ENCODE data around the gene BLOC1S5.
A peak's percentile ranks its signal among the peaks of the same experiment; 100 is the strongest.

The BLOC1S5 gene

GRCh38 chr6:8063761-8064637 lies at the start of gene BLOC1S5:
Gene BLOC1S5, minus strand, starts transcription at chr6:8064389. Its CDS starts 13 bp downstream, at chr6:8064376.
- peak; percentile 97 to 98 for DNase-seq

GRCh38 chr6:8113131-8113654 lies 49.0 kb upstream of the BLOC1S5 start:
- no peak for DNase-seq

- DNase-seq = no peak
Measured at GRCh38 chr6:8110725-8111124, 46.5 kb upstream of the BLOC1S5 start.

GRCh38 chr6:8110117-8110721 lies 46.0 kb upstream of the BLOC1S5 start:
- no peak for DNase-seq

GRCh38 chr6:8108759-8109539 lies 44.8 kb upstream of the BLOC1S5 start:
- DNase-seq = no peak

GRCh38 chr6:8108031-8108660 lies 44.0 kb upstream of the BLOC1S5 start:
- DNase-seq = no peak

- no peak for DNase-seq
Measured at GRCh38 chr6:8105791-8106190, 41.6 kb upstream of the BLOC1S5 start.

- DNase-seq = no peak
Measured at GRCh38 chr6:8103726-8104125, 39.5 kb upstream of the BLOC1S5 start.

- DNase-seq = peak; percentile 96 to 99
Measured at GRCh38 chr6:8102122-8102958, 38.2 kb upstream of the BLOC1S5 start, which contains the start of gene EEF1E1. Gene EEF1E1, minus strand, starts transcription at chr6:8102548. Its CDS starts 27 bp downstream, at chr6:8102521.

GRCh38 chr6:8100159-8100854 lies 36.1 kb upstream of the BLOC1S5 start:
- no peak for DNase-seq

GRCh38 chr6:8090650-8091049 lies 26.5 kb upstream of the BLOC1S5 start:
- no peak for DNase-seq

- DNase-seq = no peak
Measured at GRCh38 chr6:8088886-8089285, 24.7 kb upstream of the BLOC1S5 start.

- no peak for DNase-seq
Measured at GRCh38 chr6:8087870-8088754, 23.9 kb upstream of the BLOC1S5 start.

GRCh38 chr6:8086755-8087306 lies 22.6 kb upstream of the BLOC1S5 start:
- DNase-seq = no peak

GRCh38 chr6:8085053-8085511 lies 20.9 kb upstream of the BLOC1S5 start:
- no peak for DNase-seq

GRCh38 chr6:8084586-8084985 lies 20.4 kb upstream of the BLOC1S5 start:
- DNase-seq = no peak

- DNase-seq = no peak
Measured at GRCh38 chr6:8082954-8083858, 19.0 kb upstream of the BLOC1S5 start.

GRCh38 chr6:8082572-8082953 lies 18.4 kb upstream of the BLOC1S5 start:
- DNase-seq = no peak
